GM10266 (cell line): Measurements from ENCODE around the gene CELF5.

ENCODE experiments used
- DNase-seq: peaks from one replicate; pipeline ENCODE4 v3.0.0; 2012; ENCODE audit errors: extremely low spot score
- CTCF ChIP-seq: IDR thresholded peaks from 2 replicates; pipeline ENCODE4 v1.5.1; 2012; ENCODE audit warnings: mild to moderate bottlenecking, low read depth; ENCODE audit not compliant: control insufficient read depth, insufficient read depth; ENCODE audit errors: missing control alignments

The CELF5 gene

GRCh38 chr19:3224346-3225168 is at the start of gene CELF5:
TSS of gene CELF5 (plus strand) at chr19:3224661. CDS start at chr19:3224740, 79 bp downstream.
- peak; percentile 92 for DNase-seq
- TF ChIP-seq CTCF, result peak; percentile 78

GRCh38 chr19:3175781-3176714 is 48.4 kb upstream of the CELF5 start:
- TF ChIP-seq CTCF, result no peak
- no peak for DNase-seq

GRCh38 chr19:3176715-3177501 is 47.6 kb upstream of the CELF5 start:
- DNase-seq, result no peak

GRCh38 chr19:3178377-3178972 is 46.0 kb upstream of the CELF5 start, which contains the start of gene S1PR4:
TSS of gene S1PR4 (plus strand) at chr19:3178769. CDS start at chr19:3178793, 24 bp downstream.
- DNase-seq, result peak; percentile 79

More at GRCh38 chr19:3176715-3177501, 47.6 kb upstream of the CELF5 start:
- TF ChIP-seq CTCF, result no peak

GRCh38 chr19:3178973-3179738 is 45.3 kb upstream of the CELF5 start:
- no peak for DNase-seq
- no peak for TF ChIP-seq CTCF

More at GRCh38 chr19:3178377-3178972, 46.0 kb upstream of the CELF5 start, which contains the start of gene S1PR4:
- TF ChIP-seq CTCF, result no peak

GRCh38 chr19:3179739-3180293 is 44.6 kb upstream of the CELF5 start:
- no peak for TF ChIP-seq CTCF
- DNase-seq, result peak; percentile 58
